Uterus (tissue), 2 donors: Measurements from ENCODE around the gene ASIC4.

Experiments used
- CTCF ChIP-seq, 4 experiments: fragments of 200-600 bp in 2 of 4; fragments of 450-650 bp in 2 of 4; sonication (generic) in 2 of 4; IDR thresholded peaks; one replicate each; pipeline ENCODE4 v1.5.1; 2016 to 2019; ENCODE audit warnings: antibody characterized with exemption in 4 of 4, mild to moderate bottlenecking in 2 of 4, moderate library complexity in 1 of 4
- POLR2A ChIP-seq, 2 donors: fragments of 450-650 bp; IDR thresholded peaks; one replicate each; pipeline ENCODE4 v1.6.1; 2016; ENCODE audit warnings: antibody characterized with exemption in 2 of 2, mild to moderate bottlenecking in 1 of 2, moderate library complexity in 1 of 2

GRCh38 chr2:219566640-219567039, 52.4 kb downstream of the ASIC4 start:
- no peak for TF ChIP-seq CTCF (IDR thresholded peaks at IDR 0.05)
- TF ChIP-seq POLR2A (IDR thresholded peaks at IDR 0.05): no peak
